GM12878 (cell line): Measurements from ENCODE around the gene XPC.

Experiments
- CHD4 ChIP-seq: fragments of 200-600 bp; sonication (generic); IDR thresholded peaks from 2 replicates; pipeline ENCODE4 v1.6.1; 2016; ENCODE audit warnings: mild to moderate bottlenecking
- CTCF ChIP-seq, 3 experiments: IDR thresholded peaks in 2 of 3; conservative IDR thresholded peaks in 1 of 3; 2 replicates each; pipeline ENCODE4 v1.5.1; 2011; ENCODE audit warnings: low read depth in 3 of 3, low read length in 3 of 3, mild to moderate bottlenecking in 3 of 3, control low read depth in 2 of 3, moderate library complexity in 2 of 3, inconsistent platforms in 1 of 3, mixed read lengths in 1 of 3; ENCODE audit not compliant: control insufficient read depth in 2 of 3, insufficient read depth in 1 of 3; ENCODE audit errors: extremely low read depth in 1 of 3
- ZBTB40 ChIP-seq: fragments of 450-650 bp; IDR thresholded peaks from 2 replicates; pipeline ENCODE4 v1.6.1; 2016; ENCODE audit warnings: mild to moderate bottlenecking, moderate library complexity, borderline replicate concordance

DNA sequence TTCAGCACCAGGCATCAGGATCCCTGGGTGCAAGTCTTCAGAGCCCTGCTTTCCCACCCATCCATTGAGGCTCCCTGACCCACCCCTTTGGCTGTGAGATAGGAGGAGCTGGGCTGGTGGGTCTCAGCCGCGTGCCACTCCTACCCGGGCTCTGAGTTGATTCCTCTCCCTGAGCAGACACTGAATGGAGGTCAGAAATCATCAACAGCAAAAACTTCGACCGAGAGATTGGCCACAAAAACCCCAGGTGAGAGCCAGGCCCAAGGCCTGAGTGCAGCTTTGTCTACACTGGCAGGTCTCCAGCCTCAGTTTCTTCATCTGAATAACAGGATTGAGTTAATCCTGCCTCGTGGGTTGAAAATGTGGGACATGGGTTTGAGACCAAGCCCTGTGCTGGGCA lies 45.7 kb downstream of the XPC start:
- no peak for TF ChIP-seq ZBTB40
- no peak for TF ChIP-seq CTCF (IDR thresholded peaks at IDR 0.05 in 2 of 3, conservative IDR thresholded peaks at IDR 0.05 in 1 of 3; ENCODE audit: control insufficient read depth in 2 of 3, extremely low read depth in 1 of 3, insufficient read depth in 1 of 3, low read depth in 3 of 3, low read length in 3 of 3)
- no peak for TF ChIP-seq CHD4
